DMS53 (cell line): Measurements from ENCODE around the gene RPL23.

Experiments used
- DNase-seq: peaks from one replicate; lab custom pipeline; 2025; lab: John Stamatoyannopoulos, UW

The RPL23 gene

DNA sequence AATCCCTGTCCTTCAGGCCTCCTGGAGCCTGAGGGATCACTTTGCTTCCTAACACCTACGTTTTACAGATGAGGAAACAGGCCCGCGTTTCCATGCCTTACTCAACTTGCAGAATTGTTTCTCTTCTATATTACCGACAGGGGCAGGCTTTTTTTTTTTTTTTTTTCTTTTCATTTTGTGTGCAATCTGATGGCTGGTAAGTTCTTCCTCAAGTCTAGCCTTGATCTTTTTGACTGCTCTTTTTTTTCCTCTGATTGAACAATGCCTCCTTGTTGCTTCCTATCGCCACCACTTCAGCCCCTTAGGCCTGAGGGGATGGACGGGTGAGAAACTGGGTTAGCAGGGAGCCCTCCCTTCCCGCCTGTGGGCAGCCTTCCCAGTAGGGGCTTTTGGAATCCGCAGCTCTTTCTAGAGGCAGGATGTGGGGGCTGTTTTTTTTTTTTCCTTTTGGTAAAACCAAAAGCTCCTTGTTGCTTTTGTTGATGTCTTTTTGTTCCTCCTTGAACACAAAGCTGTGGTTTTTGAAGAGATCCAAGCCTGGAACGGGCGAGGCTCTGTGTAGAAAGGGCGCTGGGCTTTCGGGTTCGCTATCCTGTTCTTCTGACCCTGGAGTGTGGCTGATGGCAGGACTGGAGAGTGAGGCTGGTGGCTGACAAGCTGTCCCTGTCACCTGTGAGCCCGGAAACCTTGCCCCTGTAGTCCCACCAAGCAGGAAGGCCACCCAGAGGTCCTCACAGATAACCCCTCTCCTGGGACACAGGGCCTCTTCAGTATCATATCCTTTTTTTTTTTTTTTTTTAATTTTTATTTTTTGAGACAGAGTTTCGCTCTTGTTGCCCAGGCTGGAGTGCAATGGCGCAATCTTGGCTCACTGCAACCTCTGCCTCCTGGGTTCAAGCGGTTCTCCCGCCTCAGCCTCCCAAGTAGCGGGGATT is 30.3 kb upstream of the RPL23 start:
- DNase-seq, result no peak

- DNase-seq, result no peak
These were observed 29.3 kb upstream of the RPL23 start for GRCh38 chr17:38882870-38883269.

GRCh38 chr17:38881600-38882191 is 28.2 kb upstream of the RPL23 start:
- DNase-seq, result no peak

DNA sequence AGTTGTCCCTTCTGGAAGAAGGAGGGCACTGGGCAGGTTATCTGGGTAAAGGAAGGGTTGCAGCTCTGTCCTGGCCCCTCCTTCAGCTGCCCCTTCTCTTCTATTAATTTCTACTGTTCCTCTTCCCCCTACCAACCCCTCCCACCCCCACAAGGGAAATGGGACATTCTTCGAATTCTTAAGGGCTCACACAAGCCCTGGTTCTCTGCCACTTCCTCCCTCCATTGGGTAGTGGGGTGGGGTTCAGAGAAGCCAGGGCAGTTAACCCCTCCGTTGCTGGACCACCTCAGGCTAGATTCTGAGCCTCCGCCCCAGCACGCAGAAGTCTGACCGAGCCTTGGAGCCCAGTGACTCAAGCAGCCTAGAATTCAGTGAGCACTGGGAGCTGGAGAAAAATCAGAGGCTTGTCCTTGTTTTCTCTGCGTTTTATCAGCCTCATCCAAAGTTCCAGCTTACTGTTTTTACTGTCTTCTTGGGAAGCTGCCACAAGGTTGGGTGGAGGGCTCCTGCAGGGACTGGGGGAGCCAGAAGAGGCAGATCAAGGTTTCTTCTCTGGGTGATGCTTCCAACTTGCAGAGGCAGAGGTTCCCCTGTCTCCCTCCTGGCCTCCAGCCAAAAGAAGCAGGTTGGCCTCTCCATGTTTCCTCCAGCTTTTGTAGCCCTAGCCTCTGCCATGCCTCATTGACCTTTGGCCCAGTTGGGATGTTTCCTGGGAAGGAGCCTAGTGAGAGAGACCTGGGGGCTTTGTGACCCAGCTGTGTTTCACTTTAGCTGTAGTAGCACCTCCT is 26.6 kb upstream of the RPL23 start:
- DNase-seq, result peak; percentile 17

DNA sequence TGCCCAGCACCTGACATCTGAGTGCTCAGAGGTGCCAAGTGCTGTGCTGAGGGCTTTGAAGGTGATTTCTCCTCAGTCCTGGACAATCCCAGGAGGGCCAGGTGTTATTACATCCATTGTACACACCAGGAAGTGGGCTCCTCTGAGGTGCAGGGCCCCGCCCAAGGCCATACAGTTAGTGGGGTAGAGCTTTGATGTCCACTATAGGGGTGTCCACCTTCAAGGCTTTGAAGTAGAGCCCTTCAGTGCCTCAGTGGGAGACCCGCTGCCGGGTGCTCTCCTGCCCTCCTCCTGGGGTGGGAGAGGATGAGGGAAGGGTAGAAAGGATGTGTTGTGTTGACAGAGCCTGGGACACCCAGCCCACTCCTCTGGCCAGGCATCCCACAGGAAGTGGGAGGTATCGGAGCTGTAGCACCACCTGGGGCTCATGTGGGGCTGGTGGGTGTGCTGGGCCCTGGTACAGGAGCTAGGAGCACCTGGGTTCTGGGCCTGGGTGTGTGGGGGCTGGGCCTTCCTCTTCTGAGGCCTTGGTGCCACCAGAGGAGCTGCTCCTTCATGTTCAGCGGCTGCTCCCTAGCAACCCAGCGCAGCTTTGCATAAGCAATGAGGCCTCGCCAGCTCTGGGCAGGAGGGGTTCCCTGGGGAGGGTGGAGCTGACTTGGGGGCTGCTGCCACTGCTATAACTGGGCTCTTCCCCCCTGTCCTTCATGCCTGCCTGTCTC is 23.8 kb upstream of the RPL23 start:
- peak; percentile 28 for DNase-seq

GRCh38 chr17:38875477-38876075 is 22.1 kb upstream of the RPL23 start:
- DNase-seq, result no peak

GRCh38 chr17:38874505-38875400 is 21.2 kb upstream of the RPL23 start:
- no peak for DNase-seq

DNA sequence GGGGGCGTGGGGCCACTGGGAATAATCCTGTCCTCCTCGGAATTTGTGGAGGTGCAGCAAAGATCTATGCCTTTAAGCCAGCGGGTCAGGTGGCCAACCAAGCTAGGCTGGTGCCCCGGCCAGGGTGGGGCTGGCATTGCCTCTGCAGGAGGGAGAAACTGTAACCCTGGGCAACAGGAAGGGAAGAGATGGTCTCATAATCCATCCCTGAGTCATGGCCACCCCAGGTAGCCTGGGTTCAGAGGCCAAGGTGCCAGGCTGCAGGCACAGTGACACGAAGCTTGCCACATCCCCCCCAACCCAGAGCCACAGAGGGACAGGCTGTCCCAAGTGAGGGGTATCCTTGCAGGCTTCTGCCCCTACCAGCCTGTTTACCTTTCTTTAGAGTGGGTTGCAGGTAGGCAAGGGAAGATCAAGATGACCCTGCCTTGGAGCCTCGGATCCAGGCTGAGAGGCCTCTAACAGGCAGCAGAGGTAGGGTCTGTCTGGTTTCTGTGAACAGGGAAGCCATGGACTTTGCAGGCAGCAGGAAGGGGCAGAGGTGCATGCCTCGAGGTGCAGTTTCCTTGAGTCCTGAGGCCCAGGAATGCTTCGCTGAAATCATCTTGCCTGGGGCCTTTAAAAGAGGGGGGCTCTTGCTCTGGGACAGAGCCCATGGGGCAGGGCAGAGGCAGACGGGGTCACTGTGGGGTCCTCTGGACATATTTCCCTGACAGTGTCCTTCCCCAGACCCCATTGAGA is 20.3 kb upstream of the RPL23 start:
- peak; percentile 34 for DNase-seq

- DNase-seq, result peak; percentile 83
These were observed 19.3 kb upstream of the RPL23 start for GRCh38 chr17:38872671-38873385.

GRCh38 chr17:38872027-38872511 is 18.5 kb upstream of the RPL23 start:
- DNase-seq, result peak; percentile 31

GRCh38 chr17:38871247-38872015 is 17.9 kb upstream of the RPL23 start:
- DNase-seq, result peak; percentile 89

DNA sequence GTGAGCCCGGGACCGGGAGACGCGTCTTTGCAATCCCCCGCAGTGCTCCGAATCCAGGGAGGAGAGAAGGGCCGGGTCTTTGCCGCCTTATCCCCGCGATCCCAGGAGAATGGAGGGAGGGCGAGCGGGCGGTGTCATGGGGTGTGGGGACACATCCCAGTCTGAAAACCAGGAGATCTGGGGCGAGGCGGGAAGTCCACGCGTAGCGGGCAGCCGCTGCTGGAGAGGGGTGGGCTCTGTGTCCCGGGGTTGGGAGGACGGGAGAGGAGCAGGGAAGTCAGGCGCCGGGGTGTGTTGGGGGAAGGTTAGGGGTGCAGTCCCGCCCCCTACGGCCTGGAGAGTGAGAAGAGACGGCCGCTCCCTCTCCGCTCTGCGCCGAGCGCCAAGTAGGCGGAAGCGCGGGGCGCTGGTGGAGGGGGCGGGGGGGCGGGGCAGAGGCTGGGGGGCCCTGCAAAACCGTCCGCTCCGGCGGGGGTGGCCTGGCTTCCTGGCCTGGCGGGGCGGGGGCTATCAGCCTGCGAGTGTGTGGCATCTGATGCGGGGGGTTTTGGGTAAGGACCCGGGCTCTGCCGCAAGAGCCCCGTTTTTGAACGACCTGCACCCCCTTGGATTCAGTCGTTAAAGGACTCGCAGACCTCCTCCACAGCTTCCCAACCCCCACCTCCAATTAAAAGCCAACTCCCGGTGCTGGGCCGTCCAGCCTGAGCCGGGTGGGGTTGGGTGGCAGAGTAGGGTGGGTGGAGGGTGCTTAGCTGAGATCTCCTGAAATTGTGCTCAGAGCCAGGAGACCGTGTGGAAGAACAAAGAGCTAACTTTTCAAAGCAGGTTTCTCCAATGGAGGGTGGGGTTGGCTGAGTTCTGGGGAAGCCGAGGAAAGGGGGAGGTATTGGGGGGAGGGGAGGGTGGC is 17.0 kb upstream of the RPL23 start:
- DNase-seq, result peak; percentile 74

- peak; percentile 93 for DNase-seq
These were observed 16.2 kb upstream of the RPL23 start, which contains the start of gene LASP1 for GRCh38 chr17:38869526-38870258. TSS of gene LASP1 (plus strand) at chr17:38870058. CDS start at chr17:38870190, 132 bp downstream.

DNA sequence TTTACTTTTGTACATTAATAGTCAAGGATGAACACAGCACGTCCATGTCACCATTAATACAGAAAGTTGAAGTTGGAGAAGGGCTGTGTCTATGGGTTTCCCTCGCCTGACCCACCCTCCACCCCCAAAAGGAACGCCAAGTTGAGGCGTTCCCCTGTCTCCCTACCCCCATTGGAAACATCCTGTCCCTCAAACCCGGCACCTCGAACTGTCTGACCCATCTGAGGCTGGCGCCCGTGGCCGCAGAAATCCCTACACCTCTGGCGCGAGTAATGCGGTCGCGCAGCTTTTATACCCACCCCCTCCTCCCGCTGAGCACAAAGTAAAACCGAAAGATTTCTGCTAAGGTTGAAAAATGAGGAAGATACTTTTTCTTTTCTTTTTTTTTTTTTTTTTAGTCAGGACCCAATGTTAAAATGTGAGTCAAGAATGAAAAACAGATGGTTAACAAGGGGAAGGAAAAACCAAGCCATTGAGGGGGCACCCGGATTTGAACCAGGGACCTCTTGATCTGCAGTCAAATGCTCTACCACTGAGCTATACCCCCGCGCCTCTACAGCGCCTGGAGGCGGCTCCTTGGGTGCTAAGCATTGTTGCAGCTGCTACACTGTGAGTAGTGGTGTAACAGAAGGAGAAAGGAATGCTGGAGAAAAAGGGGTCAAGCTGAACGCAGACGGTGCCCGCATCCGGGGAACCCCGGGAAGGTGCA is 15.4 kb upstream of the RPL23 start:
- DNase-seq, result peak; percentile 88

- DNase-seq, result peak; percentile 83
These were observed 14.7 kb upstream of the RPL23 start for GRCh38 chr17:38867968-38868816.
